ENCODE results near the gene RBM17.
A peak's percentile ranks its signal among the peaks of the same experiment; 100 is the strongest.

- TF ChIP-seq POLR2A (IDR thresholded peaks at IDR 0.05) = no peak
- TF ChIP-seq CTCF (IDR thresholded peaks at IDR 0.05) = peak in 2 of 7 experiments; percentile 41 to 44
Observed at GRCh38 chr10:6050801-6051445, 37.9 kb upstream of the RBM17 start.
